ENCODE data around the gene MBD5. TPM values are rescaled to one million over a fixed set of nuclear protein-coding genes. Genes with fewer than 3 reads are reported as not detected.

The MBD5 gene
- total RNA-seq, 2 donors from 2014 or later = 38.2 to 44.7 TPM

GRCh38 chr2:148279216-148279615, 258.3 kb downstream of the MBD5 start:
- whole genome bisulfite sequencing = 97% methylated on average over 3 of the region's 3 CpGs

GRCh38 chr2:148282201-148282600, 261.3 kb downstream of the MBD5 start:
- H3K27me3 ChIP-seq (replicated peaks; ENCODE audit: insufficient read depth) = no peaks in the 10 kb centered on the region
- no peak for DNase-seq (ENCODE audit: low spot score)
- no peak overlapping the region for H3K27ac ChIP-seq
- no peak for TF ChIP-seq CTCF (IDR thresholded peaks at IDR 0.05)
- no peak for TF ChIP-seq POLR2A (IDR thresholded peaks at IDR 0.05)
- TF ChIP-seq POLR2AphosphoS5 (IDR thresholded peaks at IDR 0.05) = no peak
- 88% methylated on average over 1 of the region's 1 CpG for WGBS
- H3K4me1 ChIP-seq (replicated peaks) = no peaks in the 10 kb centered on the region
- H3K9me3 ChIP-seq = no peaks in the 10 kb centered on the region
- no peaks in the 10 kb centered on the region for H3K36me3 ChIP-seq
- no peak overlapping the region for H3K4me3 ChIP-seq
- intact Hi-C loops (cut with DNase I) = no loop called here

More at GRCh38 chr2:148279216-148279615, 258.3 kb downstream of the MBD5 start:
- no peaks in the 10 kb centered on the region for H3K4me1 ChIP-seq (replicated peaks)
- H3K4me3 ChIP-seq = no peak overlapping the region
- DNase-seq (ENCODE audit: low spot score) = no peak
- H3K27me3 ChIP-seq (replicated peaks; ENCODE audit: insufficient read depth) = no peaks in the 10 kb centered on the region
- H3K9me3 ChIP-seq = no peaks in the 10 kb centered on the region
- H3K27ac ChIP-seq = no peak overlapping the region
- no peaks in the 10 kb centered on the region for H3K36me3 ChIP-seq
- intact Hi-C loops (cut with DNase I) = no loop called here
- no peak for TF ChIP-seq POLR2A (IDR thresholded peaks at IDR 0.05)

- H3K4me1 ChIP-seq (replicated peaks) = no peaks in the 10 kb centered on the region
- no peak overlapping the region for H3K27ac ChIP-seq
- no peaks in the 10 kb centered on the region for H3K36me3 ChIP-seq
- 90% methylated on average over 2 of the region's 2 CpGs for WGBS
- no peak for TF ChIP-seq POLR2AphosphoS5 (IDR thresholded peaks at IDR 0.05)
- no peak for TF ChIP-seq CTCF (IDR thresholded peaks at IDR 0.05)
- TF ChIP-seq POLR2A (IDR thresholded peaks at IDR 0.05) = no peak
- DNase-seq (ENCODE audit: low spot score) = no peak
- H3K9me3 ChIP-seq = no peaks in the 10 kb centered on the region
- intact Hi-C loops (cut with DNase I) = no loop called here
- no peaks in the 10 kb centered on the region for H3K27me3 ChIP-seq (replicated peaks; ENCODE audit: insufficient read depth)
- H3K4me3 ChIP-seq = no peak overlapping the region
Observed at GRCh38 chr2:148292431-148292830, 271.5 kb downstream of the MBD5 start.

DNA sequence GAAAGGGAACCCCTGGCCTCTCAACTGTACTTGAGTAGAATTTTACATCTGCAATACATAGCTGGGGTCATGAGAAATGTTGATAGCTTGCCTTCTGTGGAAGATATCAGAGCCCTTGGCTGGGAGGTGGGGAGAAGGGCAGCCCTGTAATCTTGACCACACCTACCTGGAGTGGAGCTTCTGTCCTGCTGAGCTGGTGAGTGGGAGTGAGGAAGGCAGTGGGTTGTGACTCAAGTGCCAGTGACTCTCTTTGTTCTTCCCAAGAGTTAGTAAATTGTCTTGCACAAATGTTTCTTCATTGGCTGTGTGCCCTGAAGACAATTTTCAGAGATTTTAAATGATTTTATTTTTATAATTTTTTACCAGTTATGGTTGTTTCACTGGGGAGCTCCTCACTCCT, 277.3 kb downstream of the MBD5 start:
- no peak for TF ChIP-seq CTCF (IDR thresholded peaks at IDR 0.05)
- no peak for TF ChIP-seq POLR2A (IDR thresholded peaks at IDR 0.05)
- no peak for TF ChIP-seq POLR2AphosphoS5 (IDR thresholded peaks at IDR 0.05)
- intact Hi-C loops (cut with DNase I) = no loop called here
- DNase-seq (ENCODE audit: low spot score) = no peak

GRCh38 chr2:148299616-148300015, 278.7 kb downstream of the MBD5 start:
- H3K27me3 ChIP-seq (replicated peaks; ENCODE audit: insufficient read depth) = no peaks in the 10 kb centered on the region
- H3K36me3 ChIP-seq = no peaks in the 10 kb centered on the region
- TF ChIP-seq POLR2A (IDR thresholded peaks at IDR 0.05) (no peak), POLR2AphosphoS5 (IDR thresholded peaks at IDR 0.05) (no peak), CTCF (IDR thresholded peaks at IDR 0.05) (no peak)
- intact Hi-C loops (cut with DNase I) = no loop called here
- no peak overlapping the region for H3K4me3 ChIP-seq
- no peak for DNase-seq (ENCODE audit: low spot score)
- H3K27ac ChIP-seq = no peak overlapping the region
- H3K4me1 ChIP-seq (replicated peaks) = no peaks in the 10 kb centered on the region
- no peaks in the 10 kb centered on the region for H3K9me3 ChIP-seq

More for the DNA sequence above, 277.3 kb downstream of the MBD5 start:
- no peaks in the 10 kb centered on the region for H3K27me3 ChIP-seq (replicated peaks; ENCODE audit: insufficient read depth)
- no peak overlapping the region for H3K4me3 ChIP-seq
- H3K9me3 ChIP-seq = no peaks in the 10 kb centered on the region
- no peaks in the 10 kb centered on the region for H3K4me1 ChIP-seq (replicated peaks)
- no peaks in the 10 kb centered on the region for H3K36me3 ChIP-seq
- no peak overlapping the region for H3K27ac ChIP-seq

Measured in prostate gland (tissue), 2 donors.